ENCODE results near the gene RNF166. TPM values are rescaled to one million over a fixed set of nuclear protein-coding genes. Genes with fewer than 3 reads are reported as not detected.

The RNF166 gene
- total RNA-seq, 1 donor from 2014 or later: 14.2 TPM

DNA sequence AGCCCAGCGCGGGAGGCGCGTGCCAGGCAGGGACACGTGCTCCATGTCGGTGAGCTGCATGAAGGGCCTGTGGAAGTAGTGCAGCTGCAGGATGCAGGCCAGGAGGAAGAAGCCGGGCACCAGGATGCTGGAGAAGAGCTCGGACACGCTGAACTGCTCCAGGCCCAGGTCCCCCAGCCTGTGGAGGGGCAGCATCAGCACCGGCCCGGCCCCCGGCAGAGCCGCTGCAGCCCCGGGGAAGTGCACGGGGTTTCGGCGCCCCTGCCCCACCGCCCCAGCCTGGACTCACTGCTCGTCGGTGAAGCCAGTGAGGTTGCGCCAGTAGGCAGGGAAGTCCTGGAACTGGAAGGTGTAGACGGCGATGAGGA, 28.1 kb upstream of the RNF166 start:
- TF ChIP-seq, protein P1, sequence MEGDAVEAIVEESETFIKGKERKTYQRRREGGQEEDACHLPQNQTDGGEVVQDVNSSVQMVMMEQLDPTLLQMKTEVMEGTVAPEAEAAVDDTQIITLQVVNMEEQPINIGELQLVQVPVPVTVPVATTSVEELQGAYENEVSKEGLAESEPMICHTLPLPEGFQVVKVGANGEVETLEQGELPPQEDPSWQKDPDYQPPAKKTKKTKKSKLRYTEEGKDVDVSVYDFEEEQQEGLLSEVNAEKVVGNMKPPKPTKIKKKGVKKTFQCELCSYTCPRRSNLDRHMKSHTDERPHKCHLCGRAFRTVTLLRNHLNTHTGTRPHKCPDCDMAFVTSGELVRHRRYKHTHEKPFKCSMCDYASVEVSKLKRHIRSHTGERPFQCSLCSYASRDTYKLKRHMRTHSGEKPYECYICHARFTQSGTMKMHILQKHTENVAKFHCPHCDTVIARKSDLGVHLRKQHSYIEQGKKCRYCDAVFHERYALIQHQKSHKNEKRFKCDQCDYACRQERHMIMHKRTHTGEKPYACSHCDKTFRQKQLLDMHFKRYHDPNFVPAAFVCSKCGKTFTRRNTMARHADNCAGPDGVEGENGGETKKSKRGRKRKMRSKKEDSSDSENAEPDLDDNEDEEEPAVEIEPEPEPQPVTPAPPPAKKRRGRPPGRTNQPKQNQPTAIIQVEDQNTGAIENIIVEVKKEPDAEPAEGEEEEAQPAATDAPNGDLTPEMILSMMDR (IDR thresholded peaks at IDR 0.05; ENCODE audit: borderline replicate concordance): no peak
- Histone ChIP-seq H3K36me3 (peaks cover 13% of the 10 kb centered on the region), H3K27me3 (ENCODE audit: low read depth) (no peaks in the 10 kb centered on the region), H3K4me3 (no peak overlapping the region), H3K9me3 (replicated peaks) (no peaks in the 10 kb centered on the region), H3K4me1 (peaks cover 6% of the 10 kb centered on the region), H3K27ac (replicated peaks) (no peak overlapping the region)
- DNase-seq: no peak
- intact Hi-C loops (cut with micrococcal nuclease): loop anchor here (10.0 kb wide), 1 partner anchor 480 kb away; the partner anchor contains the start of gene ZNF778

DNA sequence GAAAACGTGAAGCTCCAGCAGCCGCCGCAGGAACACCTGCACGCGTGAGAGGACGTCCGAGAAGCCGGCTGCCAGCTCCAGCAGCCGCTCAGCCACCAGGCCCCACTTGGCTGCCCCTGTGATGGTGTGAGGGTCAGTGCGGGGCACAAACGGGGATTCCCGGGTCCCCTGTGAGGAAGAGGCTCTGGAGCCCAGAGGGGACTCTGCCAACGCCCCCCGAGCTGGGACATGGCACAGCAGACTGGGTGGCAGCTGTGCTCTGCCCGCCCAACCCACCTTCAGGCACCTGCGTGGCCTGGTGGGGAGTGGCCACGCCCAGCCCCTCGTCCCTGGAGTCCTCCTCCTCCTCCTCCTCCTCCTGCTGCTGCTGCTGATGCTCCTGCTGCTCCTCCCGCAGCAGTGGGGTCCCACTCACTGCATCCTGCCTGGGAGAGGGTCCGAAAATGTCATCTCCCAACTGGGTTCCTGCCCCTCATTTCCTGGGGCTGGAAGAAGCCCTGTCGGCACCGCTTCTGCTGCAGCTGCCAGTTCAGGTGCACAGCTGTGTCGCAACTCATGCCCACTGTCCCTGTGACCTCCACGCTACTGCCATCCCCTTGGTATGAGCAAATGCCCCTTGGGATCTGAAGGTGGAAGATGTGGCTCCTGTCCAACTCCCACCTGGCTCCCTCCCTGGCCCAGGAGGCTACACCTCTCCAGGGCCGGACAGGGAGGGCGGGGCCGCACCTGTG, 27.6 kb upstream of the RNF166 start:
- Histone ChIP-seq H3K27me3 (ENCODE audit: low read depth) (no peaks in the 10 kb centered on the region), H3K36me3 (peaks cover 13% of the 10 kb centered on the region), H3K4me3 (no peak overlapping the region), H3K27ac (replicated peaks) (no peak overlapping the region), H3K4me1 (peaks cover 6% of the 10 kb centered on the region), H3K9me3 (replicated peaks) (no peaks in the 10 kb centered on the region)
- TF ChIP-seq, protein P1 (IDR thresholded peaks at IDR 0.05; ENCODE audit: borderline replicate concordance): no peak
- no peak for DNase-seq
- intact Hi-C loops (cut with micrococcal nuclease): loop anchor here (10.0 kb wide), 1 partner anchor 481 kb away; the partner anchor contains the start of gene ZNF778

DNA sequence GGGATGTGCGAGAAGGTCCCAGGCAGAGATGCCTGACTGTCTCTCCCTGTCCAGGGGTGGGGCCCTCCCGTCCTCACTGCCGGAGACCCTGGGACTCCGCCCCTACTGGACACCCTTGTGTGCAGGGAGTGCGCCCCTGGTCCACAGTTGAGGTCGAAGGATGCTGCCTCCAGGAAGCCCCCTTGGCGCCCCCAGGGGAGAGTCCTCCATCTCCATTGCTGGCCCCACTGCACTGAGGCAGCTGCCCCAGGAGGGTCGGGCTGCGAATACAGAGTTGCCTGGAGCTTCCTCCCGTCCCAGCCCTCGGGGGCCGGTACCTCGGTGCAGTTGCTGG, 26.7 kb upstream of the RNF166 start:
- no peaks in the 10 kb centered on the region for H3K9me3 ChIP-seq (replicated peaks)
- peaks cover 7% of the 10 kb centered on the region for H3K4me1 ChIP-seq
- H3K36me3 ChIP-seq: peaks cover 13% of the 10 kb centered on the region
- no peak for DNase-seq
- no peaks in the 10 kb centered on the region for H3K27me3 ChIP-seq (ENCODE audit: low read depth)
- intact Hi-C loops (cut with micrococcal nuclease): loop anchor here (10.0 kb wide), 1 partner anchor 482 kb away; the partner anchor contains the start of gene ZNF778
- TF ChIP-seq, protein P1 (IDR thresholded peaks at IDR 0.05; ENCODE audit: borderline replicate concordance): no peak
- no peak overlapping the region for H3K4me3 ChIP-seq
- no peak overlapping the region for H3K27ac ChIP-seq (replicated peaks)

DNA sequence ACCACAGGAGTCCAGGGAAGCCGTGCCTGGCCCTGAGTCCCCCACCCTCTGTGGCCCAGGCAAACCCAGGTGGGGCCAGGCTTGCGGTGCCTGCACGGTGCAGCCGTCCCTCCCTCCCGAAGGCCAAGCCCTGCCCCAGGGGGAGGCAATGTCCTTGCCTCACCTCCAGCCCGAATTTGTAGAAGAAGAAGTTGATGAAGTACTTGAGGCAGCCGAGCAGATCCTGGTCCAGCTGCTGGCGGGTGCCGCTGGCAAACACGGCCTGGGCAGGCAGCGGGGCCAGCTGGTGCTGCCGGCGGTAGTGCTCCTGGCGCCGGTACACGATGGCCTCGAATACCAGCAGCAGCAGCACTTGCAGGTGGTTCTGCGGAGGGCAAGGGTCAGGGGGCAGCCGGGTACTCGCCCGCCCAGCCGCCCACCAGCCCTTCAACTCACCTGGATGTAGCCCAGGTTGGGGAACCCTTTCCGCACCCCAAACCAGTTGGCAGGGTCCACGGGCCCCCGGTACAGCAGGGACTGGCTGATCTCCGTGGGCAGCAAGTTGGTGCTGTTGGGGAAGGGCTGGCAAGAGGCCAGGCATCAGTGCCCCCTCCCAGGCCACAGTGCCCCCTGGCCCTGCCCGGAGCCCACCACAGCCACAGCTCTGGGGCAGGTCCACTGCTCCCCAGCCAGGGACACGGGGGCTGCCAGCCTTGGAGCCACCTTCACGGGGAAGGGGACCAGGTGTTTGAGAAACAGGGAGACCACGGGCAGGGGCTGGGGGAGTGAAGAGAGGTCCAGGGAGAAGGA, 26.2 kb upstream of the RNF166 start:
- TF ChIP-seq, protein P1 (IDR thresholded peaks at IDR 0.05; ENCODE audit: borderline replicate concordance): no peak
- H3K27me3 ChIP-seq (ENCODE audit: low read depth): no peaks in the 10 kb centered on the region
- H3K4me3 ChIP-seq: no peak overlapping the region
- peaks cover 13% of the 10 kb centered on the region for H3K36me3 ChIP-seq
- no peaks in the 10 kb centered on the region for H3K9me3 ChIP-seq (replicated peaks)
- intact Hi-C loops (cut with micrococcal nuclease): loop anchor here (10.0 kb wide), 1 partner anchor 482 kb away; the partner anchor contains the start of gene ZNF778
- H3K27ac ChIP-seq (replicated peaks): no peak overlapping the region
- peaks cover 6% of the 10 kb centered on the region for H3K4me1 ChIP-seq
- DNase-seq: no peak

DNA sequence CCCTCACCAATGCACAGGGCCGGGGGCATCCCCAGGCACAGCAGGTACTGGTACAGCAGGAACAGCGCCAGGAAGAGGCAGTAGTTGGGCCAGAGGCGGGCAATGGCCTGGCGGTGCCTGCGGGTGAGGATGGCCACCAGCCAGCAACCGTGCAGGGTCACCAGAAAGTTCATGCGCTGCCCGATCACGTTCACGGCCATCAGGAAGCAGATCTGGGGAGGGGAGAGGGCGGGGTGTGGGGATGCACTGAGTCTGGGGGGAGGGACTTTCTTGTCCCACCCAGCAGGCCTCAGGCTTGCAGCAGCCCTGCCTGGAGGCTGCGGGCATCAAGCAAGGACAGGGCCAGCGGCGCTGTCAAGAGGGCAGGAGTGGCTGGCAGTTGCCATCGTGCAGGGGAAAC, 25.5 kb upstream of the RNF166 start:
- no peak overlapping the region for H3K4me3 ChIP-seq
- intact Hi-C loops (cut with micrococcal nuclease): loop anchor here (10.0 kb wide), 1 partner anchor 483 kb away; the partner anchor contains the start of gene ZNF778
- no peak overlapping the region for H3K27ac ChIP-seq (replicated peaks)
- H3K27me3 ChIP-seq (ENCODE audit: low read depth): no peaks in the 10 kb centered on the region
- H3K36me3 ChIP-seq: peaks cover 19% of the 10 kb centered on the region
- DNase-seq: no peak
- TF ChIP-seq, protein P1 (IDR thresholded peaks at IDR 0.05; ENCODE audit: borderline replicate concordance): no peak
- peaks cover 5% of the 10 kb centered on the region for H3K4me1 ChIP-seq
- no peaks in the 10 kb centered on the region for H3K9me3 ChIP-seq (replicated peaks)

Data from left ventricle myocardium inferior (tissue), 1 donor.